Measurements from ENCODE around the gene FMNL3.
A peak's percentile ranks its signal among the peaks of the same experiment; 100 is the strongest.
"Not testable (repeated sequence)": the region's sequence is repeated elsewhere in the genome, so short reads cannot be mapped to it uniquely, and the experiment has no call there.

Gene FMNL3

DNA sequence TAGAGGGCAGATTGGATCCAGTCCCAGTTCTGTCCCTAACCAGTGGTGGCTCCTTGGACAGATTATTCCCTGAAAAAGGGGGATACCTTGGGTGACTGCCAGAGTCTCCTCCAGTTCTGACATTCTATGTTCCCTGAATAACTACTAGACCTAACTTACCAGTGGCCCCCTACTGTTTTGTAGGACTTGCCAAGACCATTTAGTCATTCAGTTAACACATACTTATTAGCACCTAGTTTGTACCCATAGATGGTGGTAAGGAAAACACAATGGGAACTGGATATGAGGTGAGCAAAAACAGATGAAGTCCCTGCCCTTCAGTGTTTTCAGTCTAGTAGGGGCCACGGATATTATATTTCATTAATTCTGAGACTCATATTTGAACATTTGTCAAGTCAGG lies 80.4 kb downstream of the FMNL3 start:
- no peak for DNase-seq

GRCh38 chr12:49626169-49626835 lies 80.9 kb downstream of the FMNL3 start:
- no peak for DNase-seq

- no peak for DNase-seq
These were observed 82.2 kb downstream of the FMNL3 start for GRCh38 chr12:49624921-49625577.

DNA sequence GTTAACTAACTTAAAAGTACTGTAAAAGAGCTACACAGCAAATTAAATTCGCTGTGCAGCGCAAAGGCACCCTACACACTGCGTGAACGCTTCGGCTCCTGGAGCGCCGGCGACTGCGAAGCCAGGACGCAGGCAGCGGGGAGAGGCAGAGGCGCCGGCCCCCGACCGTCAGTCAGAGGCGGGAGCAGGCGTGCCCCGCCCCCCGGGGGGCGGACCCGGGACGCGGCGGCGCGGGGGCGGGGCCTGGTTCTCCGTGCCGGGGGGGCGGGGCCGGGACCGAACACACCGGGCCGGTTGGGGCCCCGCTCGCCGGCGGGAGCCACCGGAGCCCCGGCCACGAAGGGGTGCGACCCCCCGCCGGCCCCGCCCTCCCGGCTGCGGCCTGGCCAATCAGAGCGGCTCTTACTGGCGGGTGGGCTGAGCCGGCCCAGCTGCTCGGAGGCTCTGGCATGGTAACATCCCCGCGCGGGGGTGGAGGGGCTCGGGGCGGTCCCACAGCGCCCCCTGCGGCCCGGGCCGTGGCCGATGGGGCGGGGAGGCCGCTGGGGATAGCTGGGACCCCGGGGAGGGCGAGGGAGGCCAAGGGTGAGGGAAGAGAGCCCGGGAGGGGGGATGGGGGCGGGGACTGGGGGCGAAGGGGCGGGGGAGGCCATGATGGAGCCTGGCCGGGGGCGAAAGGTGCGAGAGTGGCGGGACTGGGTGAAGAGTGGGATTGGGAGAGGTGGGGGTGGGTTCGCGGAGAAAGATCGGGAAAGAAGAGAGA lies 83.9 kb downstream of the FMNL3 start, which contains the start of gene PRPF40B:
TSS of gene PRPF40B (plus strand) at position 420 of the 763 bp plus-strand sequence. CDS start at position 450, 30 bp downstream.
- DNase-seq = peak; percentile 49

GRCh38 chr12:49622501-49623141 lies 84.6 kb downstream of the FMNL3 start:
- no peak for DNase-seq

DNA sequence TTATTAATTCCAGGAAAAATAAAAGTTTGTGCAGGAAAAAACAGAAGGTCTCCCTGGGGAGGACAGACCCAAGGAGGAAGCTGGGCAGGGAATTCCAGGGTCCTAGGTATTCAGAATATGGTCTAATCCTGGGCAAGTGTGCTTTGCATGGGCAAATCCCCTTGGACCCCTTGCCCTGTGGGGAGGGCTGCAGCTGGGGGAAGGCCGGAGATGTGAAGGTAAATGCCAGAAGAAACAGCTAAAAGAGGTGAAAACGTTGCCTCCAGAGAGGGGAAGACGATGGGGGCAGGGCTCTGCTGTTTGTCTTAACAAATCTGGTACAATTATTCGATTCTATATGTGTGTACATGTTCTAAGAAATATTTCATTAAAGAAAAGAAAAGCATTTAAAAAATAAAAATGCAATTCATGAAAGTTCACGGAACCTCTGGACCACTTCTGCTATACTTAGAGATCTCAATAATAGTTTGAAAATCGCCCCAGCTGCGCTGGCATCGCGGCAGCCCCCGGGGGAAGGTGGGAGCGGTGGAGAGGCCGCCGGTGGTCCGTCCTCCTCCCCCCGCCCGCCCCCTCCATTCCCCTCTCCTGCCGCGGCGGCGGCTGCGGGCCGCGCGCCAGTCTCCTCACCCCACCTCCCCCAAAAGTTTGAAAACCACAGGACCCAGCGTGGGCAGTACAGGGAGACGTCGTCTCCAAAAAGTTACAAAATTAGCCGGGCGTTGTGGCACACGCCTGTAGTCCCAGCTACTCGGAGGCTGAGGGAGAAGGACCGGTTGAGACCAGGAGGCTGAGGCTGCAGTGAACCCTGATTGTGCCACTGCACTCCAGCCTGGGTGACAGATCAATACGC lies 85.3 kb downstream of the FMNL3 start:
- no peak for DNase-seq

- no peak for DNase-seq
These were observed 87.9 kb downstream of the FMNL3 start for GRCh38 chr12:49619286-49619685.

DNA sequence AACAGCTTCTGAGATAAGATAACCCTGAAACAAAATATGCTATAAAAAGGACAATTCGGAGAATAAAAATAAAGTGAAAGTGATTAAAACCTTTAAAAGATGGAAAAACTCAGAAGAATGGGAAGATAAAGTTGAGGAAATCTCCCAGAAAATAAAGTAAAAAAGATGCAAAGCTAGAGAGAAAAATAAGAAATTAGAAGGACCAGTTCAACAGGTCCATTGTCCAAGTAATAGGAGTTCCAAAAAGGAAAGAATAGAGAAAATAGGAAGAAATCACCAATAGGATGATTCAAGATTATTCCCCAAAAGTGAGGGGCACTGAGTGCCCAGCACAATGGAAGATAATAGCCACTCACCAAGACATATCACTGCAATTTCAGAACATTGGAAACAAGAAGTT lies 88.6 kb downstream of the FMNL3 start:
- DNase-seq = no peak

DNA sequence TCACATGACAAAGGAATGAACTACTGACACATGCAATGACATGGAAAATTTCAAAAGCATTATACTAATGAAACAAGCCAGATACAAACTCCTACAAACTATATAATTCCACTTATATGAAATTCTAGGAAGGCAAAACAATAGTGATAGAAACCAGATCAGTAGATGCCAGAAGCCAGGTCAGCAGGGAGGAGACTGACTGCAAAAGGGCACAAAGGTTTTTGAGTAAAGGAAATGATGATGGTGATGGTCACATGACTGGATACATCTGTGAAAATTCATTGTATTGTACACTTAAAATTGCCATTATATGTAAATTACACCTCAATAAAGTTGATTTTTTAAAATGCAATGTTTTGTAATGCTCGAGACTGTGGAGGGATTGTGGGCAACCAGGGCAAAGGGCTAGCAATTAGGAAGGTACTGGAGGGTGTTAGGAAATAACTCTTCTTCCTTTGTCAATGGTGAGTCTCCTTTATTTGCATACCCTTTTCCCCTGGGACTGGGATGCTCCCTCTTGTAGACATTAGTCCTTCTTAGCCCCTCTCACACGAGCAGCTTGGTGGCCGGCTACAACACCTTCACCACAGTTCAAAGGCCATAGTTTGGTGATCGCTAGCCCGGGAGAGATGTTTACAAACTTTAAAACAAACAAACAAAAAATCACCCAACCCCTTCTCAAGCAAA lies 90.5 kb downstream of the FMNL3 start:
- DNase-seq = no peak

- no peak for DNase-seq
These were observed 91.5 kb downstream of the FMNL3 start for GRCh38 chr12:49615725-49616124.

DNA sequence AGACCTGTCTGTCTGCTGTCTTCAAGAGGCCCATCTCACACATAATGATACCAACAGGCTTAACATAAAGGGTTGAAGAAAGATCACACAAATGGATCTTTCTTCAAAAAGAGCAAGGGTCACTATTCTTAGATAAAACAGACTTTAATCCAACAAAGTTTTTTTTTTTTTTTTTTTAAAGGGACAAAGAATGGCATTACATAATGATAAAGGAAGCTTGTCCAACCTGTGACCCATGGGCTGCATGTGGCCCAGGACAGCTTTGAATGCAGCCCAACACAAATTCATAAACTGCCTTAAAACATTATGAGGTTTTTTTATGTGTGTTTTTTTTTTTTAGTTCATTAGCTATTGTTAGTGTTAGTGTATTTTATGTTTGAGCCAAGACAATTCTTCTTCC lies 95.0 kb downstream of the FMNL3 start:
- DNase-seq = no peak

GRCh38 chr12:49610785-49611184 lies 96.4 kb downstream of the FMNL3 start:
- DNase-seq = not testable (repeated sequence)

DNA sequence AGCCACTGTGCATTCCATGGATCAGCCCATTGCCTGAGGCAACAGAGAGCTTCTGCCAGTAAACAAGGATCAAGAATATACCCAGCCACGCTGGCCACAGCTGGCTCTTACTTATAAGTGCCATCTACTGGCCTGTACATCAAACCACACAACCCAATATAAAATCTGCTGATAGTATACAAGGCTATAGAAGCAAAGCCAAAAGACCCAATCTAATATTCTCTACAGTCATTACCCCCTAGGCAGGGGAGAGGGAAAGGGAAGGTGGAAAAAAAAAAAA lies 97.4 kb downstream of the FMNL3 start:
- no peak for DNase-seq

DNA sequence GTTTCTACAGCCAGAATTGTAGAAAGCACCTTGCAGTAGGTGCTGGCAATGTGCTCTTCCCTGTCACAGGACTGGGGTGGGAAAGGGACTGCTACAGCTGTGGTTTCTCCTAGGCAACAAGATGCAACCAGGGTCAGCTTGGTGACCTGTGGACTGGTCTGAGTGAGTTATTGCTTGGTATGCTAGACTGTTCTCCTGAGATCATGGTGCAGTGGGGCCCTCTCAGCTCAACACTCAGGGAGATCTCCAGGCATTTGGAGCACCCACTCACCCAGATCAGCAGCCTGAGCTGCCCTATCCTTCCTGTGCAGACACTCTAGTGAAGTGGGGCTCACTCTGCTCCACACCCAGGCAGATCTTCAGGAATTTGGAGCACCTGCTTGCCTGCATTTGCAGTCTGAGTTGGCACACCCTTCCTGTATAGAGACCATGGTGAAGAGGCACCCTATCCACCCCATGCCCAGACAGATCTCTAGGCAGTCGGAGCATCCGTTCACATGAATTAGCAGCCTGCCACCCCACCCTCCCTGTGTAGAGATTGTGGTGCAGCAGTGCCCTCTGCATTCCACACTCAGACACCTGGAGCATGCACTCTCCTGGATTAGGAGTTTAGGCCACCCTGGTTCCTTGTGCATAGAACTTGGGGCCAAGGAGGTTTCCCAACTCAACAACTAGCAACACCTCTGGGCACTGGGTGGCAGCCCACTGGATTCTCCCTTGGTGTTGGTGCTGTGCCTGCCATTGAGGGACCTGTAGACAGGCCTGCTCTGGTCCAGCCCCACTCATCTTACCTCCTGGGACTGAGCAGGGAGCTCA lies 97.9 kb downstream of the FMNL3 start:
- no peak for DNase-seq

GRCh38 chr12:49605539-49605938 lies 101.7 kb downstream of the FMNL3 start, which contains the start of gene FAM186B:
Gene FAM186B, minus strand, starts transcription at chr12:49605639. Its CDS starts 162 bp downstream, at chr12:49605477.
- DNase-seq = not testable (repeated sequence)

DNA sequence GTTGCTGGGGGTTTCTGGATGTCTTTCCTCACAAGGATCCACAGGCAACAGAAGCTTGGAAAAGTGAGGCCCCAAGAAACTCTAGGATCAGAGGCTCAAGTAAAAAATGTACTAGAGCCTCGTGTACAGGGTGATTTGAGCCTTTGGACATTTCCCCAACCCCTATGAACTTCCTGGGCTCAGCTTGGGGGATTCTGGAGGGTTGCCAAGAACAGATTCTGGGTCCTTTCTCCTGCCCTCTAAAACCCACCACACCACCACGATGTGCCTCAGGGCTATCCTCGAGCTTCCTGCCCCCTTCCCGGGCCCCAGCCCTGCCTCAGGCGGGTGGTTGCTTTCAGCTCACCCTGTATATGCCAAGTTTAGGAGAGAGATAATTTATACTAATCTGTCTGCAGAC lies 102.3 kb downstream of the FMNL3 start:
- DNase-seq = no peak

GRCh38 chr12:49603721-49604120 lies 103.5 kb downstream of the FMNL3 start:
- no peak for DNase-seq

DNA sequence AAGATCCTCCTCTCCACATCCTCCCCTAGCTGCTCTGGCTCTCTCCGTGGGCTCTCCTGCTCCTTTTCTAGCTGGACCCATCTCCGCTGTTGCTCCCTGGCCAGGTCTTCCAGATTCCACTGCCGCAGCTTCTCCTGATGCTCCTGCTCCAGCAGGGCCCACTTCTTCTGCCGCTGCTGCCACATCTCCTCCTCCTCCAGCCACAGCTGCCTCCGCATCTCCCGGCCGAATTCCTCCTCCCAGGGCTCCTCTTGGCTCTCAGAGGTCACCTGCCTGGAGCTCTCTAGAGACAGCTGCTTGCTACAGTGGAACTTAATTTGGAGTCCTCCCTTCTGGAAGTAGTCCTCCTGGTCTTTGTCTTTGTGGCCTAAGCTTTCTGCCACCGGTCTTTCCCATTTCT lies 107.2 kb downstream of the FMNL3 start:
- no peak for DNase-seq

DNA sequence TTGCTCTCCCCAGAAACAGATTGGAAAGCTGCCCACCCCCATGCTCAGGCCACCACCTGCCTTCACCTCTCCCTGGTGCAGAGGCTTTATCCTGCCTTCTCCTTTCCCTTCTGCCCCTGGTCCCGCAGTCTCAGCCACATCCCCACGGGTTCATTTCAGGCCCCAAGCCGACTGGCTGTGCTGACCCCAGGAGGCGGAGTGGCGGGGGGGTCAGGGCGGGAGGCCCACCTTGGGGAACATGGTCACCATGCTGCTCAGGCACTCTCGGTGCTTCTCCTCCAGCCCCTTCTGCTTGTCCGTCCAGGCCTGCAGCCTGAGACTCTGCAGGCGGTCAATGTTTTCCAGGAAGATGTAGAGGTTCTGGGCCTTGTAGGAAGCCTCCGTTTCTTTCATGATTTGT lies 108.7 kb downstream of the FMNL3 start:
- DNase-seq = no peak

GRCh38 chr12:49588721-49589516 lies 118.3 kb downstream of the FMNL3 start:
- DNase-seq = no peak

Measured in NCI-H1436 treated with DMSO at 0.1 percent for 48 hours (cell line).